NCI-H1694 treated with DMSO at 0.1 percent for 48 hours (cell line): Measurements from ENCODE around the gene OTOGL.
"Not testable (repeated sequence)": the region's sequence is repeated elsewhere in the genome, so short reads cannot be mapped to it uniquely, and the experiment has no call there.

Source experiments
- DNase-seq: peaks from one replicate; lab custom pipeline; 2025; lab: John Stamatoyannopoulos, UW

OTOGL gene, protein sequence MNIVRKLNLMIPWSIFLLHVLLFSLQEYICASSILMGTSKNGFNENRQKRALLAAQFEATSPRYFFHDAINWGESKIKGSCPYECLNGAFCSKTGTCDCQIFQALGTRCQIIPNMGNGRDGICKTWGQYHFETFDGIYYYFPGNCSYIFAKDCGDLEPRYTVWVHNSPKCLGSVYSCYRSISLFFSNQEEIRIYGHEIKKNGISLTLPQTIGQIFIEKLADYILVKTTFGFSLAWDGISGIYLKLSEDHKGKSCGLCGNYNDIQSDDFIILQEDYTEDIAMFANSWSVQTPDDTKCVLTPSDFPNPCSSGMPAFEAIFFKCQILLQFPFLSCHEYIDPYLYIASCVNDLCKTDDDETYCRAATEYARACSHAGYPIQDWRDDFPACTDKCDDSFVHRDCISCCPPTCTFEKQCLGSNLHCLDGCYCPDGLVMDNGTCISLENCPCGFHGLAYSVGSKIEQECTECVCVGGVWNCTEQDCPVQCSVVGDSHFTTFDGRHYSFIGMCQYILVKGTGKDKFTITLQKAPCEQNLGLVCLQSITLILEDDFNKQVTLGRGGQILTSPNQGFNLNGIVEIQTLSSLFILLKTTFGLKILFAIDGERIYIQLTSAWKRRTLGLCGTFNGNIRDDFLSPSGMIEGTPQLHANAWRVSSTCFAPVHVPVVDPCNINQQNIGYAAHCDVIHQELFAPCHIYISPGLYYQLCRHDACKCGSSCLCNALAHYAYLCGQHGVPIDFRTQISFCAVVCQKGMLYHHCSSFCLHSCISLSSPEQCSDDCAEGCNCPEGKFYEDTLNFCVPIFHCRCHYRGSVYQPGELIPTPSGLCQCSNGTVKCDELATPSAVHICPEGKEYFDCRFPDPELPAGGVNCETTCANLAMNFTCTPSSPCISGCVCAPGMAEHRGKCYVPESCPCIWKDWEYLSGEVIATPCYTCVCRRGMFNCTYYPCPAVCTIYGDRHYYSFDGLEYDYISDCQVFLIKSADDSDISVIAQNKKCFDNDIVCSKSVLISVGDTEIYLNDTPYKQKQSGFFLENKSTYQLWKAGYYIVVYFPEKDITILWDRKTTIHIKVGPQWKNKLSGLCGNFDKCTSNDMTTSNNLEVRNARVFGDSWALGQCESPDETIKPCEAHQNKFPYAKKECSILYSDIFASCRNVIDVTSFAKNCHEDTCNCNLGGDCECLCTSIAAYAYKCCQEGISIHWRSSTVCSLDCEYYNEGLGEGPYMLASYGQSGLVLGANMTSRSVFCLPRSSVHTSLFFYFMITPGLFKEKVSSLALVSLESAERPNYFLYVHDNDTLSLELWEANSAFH (N-terminal part only)

DNA sequence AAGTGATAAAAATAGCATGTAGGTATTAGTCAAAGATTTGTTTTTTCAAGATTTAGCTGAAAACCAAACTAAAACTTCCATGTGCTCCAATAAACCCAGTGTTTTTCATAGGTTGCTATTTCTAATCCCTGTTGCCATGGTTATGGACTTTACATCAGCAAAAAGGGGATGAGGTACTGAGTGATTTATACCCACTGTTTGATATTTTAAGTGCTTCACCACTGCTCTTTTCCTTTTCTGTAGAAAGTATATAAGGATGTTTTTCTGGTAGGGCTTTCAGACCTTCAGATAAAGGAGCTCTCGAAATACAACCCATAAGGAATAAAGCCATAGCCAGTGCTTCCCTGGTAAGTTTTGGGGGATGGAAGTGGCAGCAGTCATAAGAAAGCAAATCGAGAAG, at the start of gene OTOGL:
TSS of gene OTOGL (plus strand) at position 279 of the 400 bp plus-strand sequence. CDS start 109,895 bp downstream, outside the sequence.
- no peak for DNase-seq

DNA sequence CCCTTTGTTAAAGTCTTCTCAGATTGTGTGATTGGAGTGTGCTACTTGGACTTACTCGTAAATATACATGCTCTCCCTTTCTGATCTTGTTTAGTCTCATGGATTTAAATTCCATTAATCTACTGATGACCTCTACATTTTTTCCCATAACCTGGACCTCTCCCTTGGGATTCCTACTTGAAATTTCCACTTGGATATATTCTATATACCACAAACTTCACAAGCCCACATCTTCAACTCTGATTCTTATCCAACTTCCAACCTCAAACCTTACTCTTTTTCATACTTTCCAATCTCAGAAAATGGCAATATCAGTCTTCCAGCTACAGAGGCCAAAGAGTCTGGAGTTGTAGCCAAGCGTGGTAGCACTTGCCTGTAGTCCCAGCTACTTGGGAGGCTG, 49.1 kb upstream of the OTOGL start:
- no peak for DNase-seq

DNA sequence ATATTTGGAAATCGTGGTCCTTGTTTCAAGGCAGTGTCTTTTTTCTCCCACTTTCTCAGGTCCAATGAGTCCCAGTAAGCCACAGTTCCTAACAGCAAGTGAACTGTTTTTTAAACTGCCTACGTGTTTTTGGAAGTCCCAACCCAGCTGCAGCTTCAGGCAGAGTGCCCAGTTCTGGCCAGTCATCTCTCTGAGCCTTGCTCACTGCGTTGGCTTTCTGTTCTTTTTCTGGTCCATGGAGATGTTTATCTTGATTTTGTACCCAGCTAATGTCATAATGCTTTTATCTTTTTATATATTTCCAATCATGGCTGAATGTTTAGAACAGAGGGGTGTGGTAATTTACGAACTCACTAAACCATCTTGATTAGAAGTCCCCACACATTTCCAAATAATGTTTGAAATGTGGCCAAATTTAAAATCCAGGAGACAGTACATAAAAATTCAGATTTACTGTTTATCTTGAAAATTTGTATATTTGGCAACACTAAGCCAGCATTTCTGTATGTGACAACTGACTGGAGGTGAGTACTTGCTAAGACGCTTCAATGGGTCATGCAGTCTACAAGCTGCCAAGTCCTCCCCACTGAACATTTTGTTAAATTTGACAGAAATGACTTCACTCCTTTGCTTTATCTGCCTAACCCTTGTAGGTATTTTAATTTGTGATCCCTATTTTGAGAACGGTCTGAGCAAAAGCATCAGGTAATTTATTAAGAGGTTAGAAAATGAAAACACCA, 46.1 kb upstream of the OTOGL start:
- no peak for DNase-seq

DNA sequence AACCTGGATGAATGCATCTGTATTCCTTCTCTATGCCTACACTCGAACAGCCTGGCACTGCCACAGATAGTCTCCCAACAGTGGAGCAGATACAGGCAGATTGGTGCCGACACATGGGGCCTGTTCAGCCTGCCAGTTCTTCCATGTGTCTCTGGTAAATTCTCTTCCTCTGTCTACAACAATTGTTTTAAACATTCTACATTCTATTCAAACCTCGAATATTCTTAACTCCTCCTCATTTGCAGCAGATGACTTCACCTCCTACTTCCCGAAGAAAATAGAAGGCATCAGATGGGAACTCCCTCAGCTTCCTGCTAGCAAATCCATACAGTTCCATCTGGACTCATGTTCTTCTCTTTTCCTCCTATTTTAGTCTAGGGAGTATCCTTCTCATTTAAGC, 43.1 kb upstream of the OTOGL start:
- DNase-seq, result no peak

DNA sequence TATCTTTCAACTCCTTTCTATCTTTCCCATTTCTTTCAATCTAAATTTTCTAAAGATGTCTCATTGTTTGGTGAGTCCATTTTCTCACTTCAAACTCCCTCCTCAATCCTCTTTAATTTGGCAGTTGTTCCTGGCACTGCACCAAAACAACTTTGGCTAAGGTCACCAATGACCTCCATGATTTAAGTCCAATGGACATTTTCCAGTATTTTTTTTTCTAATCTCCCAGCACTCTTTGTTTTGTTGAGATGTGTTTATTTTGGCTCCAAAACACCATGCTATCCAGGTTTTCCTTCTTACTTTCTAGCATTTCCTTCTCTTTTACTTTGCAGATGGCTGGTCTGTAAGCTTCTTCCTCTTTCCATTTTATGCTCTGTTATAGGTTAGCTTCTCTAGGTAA, 42.5 kb upstream of the OTOGL start:
- no peak for DNase-seq

DNA sequence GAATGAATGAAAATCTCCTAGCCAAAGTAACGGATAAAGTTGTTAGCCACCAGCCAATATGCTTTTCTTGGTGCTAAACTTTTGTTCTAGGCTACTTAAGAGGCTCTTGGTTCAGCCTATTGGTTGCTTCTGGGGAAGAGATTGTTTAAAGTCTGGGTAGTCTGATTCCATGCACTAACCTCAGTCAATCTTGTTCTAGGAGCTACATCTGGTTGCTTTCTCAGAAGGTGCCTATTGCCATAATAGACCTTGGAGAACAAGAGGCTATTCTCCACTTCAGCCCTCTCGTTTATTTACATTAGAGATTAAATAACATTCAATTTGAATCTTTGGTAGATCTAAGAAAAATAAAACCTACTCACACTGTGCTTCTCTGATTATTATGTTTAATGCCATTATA, 40.8 kb upstream of the OTOGL start:
- no peak for DNase-seq

DNA sequence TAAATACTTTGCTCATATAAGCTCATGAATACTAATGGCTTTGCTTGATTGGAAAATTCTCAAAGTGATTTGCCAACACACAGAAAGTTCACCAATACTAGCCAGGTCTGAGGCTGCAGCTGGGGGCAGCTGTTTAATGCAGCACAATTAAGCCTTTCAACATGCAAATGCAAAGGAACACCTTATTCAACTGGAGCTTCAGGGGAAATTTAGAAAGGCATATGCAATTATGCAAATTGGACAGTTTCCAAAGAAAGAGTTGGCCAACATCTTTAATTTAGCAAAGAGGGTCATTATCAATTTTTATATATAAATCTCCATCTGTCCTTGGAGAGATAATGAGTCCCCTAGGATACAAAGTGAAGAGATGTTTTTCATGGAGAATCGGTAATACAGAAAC, 40.2 kb upstream of the OTOGL start:
- DNase-seq, result peak; percentile 79

DNA sequence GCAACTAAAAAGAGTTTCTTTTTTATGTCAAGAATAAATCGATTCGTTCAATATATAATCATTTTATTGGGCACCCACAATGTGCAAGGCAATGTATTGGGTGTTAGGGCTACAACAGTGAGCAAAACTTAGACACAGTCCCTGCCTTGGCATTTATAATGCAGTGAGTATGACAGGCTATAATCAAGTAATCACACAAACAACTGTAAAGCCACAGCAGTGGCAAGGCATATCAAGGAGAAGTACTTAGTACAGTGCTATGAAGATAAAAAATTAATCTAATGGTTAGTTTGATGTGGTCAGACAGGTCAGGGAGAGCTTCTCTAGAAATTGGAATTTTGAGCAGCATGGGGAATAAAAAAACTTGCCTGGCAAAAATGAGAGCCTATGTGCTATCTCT, 39.5 kb upstream of the OTOGL start:
- DNase-seq, result no peak

DNA sequence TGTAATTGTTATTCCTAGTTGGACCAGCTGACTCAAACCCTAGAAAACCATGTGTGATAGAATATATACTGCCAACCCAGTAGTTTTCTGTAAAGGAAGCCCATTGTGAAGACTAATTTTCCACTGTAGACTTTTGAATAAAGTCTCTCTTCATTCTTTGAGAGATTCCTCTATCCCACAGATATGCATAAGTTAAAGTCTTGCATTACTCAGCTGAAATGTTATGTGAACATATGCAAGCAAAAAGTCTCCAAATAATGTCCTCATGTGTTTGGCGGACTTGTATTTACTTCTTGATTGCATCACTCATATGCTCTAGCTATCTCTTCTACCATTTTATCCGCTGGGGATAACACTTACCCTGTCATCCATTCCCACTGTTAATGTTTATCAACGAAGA, 35.1 kb upstream of the OTOGL start:
- no peak for DNase-seq

DNA sequence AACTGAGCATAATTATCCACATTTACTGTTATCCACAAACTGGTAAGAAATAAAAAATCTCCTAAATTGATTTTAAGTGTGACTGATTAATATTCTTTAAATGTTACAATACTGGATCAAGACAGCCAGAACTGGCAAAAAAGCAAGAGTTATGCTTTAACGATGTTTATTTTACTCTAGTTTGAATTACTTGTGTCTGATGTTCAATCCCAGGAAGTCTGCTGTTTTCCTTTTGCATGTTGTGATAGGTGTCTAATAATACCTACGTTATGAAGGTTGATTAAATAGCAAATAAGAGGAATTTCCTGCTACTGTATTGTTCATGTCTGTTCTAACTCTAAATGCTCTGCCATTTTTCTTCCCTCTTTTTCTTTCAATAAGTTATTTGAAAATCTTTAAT, 34.4 kb upstream of the OTOGL start:
- no peak for DNase-seq

DNA sequence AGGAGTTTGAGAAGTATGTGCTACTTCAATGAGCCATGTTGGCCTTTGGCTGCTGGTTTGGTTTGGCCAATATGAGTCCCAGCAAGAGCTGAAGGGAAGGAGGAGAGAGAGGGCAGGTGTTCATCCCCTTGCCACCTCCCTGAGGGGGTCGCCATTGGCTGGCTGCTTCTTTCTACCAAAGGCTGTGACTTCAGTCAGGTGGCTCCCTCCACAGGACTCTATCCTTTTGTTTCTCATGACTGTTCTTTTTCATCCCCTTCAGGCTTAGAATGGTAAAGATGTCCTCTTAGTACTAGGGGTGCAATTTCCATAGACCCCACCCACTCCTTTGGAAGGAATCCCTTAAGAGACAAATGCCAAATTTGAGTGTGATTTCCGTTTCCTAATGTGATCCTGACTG, 31.2 kb upstream of the OTOGL start:
- no peak for DNase-seq

DNA sequence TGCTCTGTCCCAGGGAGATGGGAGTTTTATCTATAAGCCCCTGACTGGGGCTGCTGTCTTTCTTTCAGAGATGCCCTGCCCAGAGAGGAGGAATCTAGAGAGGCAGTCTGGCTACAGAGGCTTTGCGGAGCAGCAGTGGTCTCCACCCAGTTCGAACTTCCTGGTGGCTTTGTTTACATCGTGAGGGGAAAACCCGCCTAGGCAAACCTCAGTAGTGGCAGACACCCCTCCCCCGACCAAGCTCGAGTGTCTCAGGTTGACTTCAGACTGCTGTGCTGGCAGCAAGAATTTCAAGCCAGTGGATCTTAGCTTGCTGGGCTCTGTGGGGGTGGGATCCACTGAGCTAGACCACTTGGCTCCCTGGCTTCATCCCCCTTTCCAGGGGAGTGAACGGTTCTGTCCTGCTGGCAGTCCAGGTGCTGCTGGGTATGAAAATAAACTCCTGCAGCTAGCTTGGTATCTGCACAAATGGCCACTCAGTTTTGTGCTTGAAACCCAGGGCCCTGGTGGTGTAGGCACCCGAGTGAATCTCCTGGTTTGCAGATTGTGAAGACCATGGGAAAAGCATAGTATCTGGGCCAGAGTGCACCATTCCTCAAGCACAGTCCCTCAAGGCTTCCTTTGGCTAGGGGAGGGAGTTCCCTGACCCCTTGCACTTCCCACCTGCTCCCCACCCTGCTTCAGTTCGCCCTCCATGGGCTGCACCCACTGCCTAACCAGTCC, 15.3 kb upstream of the OTOGL start:
- not testable (repeated sequence) for DNase-seq

DNA sequence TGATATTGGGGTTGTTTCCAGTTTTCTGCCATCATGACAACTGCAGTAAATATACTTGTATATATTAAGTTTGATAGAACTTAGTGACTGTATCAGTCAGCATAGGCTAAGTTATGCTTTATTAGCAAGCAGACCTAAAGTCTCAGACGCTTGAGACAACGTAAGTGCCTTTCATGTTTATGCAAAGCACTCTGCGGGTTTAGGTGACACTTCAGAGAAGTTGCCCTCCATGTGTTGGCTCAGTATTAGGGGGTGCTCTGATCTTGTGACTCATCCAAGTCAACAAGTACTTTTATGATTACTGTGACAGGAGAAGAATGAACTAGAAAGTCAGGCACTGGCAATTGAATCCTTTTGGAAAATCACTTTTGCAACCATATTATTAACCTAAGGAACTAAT, 13.3 kb upstream of the OTOGL start:
- no peak for DNase-seq

DNA sequence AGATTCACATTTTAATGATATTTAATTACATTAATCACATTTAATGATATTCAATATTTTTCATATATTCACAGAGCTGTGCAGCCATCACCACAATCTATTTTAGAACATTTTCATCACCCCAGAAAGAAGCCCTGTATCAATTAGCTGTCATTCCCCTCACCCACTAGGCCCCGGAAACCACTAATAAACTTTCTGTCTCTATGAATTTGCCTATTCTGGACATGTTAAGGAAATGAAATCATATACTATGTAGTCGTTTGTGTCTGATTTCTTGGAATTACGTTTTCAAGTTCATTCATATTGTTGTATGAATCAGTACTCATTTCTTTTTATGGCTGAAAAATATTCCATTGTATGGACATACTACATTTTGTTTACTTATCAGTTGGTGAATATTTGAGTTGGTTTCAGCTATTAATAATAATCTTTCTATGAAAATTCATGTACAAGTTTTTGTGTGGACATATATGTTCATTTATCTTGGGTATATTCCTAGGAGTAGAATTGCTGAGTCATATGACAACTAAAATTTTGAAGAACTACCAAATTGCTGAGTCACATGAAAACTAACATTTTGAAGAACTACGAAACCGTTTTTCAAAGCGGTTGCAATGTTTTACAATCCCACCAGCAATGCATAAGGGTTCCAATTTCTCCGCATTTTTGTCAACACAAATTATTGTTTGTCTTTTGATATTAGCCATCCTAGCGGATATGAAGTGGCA, 11.7 kb upstream of the OTOGL start:
- no peak for DNase-seq

DNA sequence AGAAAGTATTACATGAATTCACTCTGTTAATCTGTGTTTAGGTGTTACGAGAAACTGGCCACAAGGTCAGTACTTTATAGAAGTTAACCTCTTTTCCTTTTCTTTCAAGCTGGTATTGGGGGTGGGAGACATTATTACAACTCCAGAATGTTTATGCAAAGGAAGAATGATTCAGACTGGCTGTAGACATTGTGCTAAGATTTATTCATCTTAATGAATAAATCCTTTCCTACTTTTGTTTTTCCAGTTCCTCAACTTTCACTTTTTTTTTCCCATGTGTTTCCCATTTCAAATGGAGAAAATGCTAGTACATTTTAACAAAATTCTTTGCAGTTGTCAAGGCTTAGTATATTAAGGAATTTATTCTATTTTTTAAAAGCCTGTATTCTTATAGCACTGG, 1.3 kb downstream of the OTOGL start:
- DNase-seq, result no peak

DNA sequence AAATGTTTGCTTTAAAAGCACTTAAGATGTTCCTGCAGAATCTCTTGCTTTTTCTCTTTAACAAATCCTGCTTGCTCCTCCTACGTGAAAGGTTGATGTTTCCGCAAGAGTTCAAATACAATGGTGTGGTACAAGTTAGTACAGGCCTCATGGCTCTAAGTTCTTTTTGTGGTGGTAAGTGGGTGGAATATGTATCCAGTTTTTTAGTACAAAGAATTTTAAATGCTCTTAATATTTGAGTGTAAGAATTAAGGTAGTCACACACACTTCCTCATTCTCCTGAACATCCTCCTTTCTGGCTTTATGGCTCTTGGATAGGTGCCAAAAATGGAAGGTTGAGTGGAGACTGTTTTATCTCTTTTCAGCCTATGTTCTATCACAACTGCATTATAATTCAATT, 1.8 kb downstream of the OTOGL start:
- DNase-seq, result no peak

DNA sequence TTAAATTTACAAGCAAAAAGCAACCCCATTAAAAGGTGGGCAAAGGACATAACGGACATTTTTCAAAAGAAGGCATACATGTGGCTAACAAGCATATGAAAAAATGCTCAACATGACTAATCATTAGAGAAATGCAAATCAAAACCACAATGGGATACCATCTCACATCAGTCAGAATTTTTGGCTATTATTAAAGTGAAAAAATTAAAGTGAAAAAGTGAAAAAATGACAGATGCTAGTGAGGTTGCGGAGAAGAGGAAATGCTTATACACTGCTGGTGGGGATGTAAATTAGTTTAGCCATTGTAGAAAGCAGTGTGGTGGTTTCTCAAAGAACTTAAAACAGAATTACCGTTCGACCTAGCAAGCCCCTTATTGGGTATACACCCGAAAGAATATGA, 7.9 kb downstream of the OTOGL start:
- no peak for DNase-seq

DNA sequence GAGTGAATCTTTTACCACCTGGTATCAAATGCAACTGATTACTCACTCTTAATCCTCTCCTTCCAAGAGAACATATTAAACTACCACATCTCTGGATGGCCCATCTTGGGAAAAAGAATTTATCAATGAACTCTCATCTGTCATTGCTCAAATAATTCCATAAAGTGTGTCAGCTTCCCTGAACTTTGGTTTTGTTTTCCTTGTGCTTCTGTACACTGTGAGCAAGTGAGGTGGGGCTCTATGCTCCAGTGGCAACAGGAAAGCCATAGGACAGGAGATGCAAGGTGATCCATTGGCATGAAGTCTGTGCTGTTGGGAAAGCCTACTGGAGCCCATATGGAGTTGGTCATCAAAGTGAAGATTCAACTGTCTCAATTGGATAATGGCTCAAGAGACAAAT, 17.4 kb downstream of the OTOGL start:
- DNase-seq, result no peak

DNA sequence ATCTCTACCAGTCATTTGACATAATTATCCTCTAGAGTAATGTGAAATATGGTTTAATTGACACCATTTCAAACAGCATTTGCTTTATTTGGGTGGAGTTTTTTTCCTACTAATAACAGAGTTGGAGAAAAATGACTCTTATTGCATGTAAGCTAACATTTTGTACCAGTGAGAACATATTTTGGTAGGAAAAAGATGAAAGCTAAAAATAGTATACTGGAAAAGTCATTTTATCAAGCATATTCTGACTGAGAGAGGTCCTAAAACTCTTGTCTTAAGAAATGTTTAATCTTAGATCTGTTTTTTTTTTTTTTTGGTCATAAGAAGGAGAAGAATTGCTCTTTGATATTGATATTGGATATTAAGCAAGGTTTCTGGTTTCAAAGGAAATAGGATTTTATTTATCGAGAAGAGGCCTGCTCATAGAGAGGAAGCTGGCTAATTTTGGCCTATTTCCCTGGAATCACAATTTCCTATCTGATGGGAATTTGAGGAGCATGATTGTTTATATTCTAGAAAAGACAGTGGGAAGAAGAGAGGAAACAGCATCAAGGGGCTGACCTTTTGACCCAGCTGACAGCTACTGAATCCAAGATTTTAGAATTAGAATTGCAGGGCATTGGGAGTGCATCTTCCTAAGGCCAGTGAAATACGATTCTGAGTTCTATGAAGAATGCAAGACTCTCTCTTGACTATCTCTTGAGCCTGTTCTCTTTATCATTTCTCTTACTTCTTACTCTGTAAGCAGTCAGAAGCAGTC, 19.4 kb downstream of the OTOGL start:
- no peak for DNase-seq

DNA sequence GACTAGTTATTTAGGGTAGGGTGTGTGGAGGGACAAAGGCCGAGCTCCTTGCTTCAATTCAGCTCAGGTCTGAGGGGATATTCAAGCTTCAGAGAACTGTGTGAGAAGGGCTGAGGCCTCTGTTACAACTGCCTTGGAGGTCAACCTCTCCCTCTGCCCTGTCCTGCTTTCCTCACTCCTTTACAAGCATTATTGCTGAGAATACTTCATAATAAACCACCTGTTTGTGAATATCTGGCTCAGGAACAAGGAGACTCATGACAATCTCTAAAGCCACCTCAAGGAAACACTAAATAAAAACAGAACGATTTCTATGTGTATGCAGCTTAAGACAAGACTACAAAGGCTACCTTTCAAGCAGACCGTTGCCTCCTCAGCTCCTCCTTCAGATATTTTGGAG, 21.7 kb downstream of the OTOGL start:
- no peak for DNase-seq
